NCI-H774 (cell line): ENCODE data around the gene SLC2A6.

Experiments used
- DNase-seq: peaks from one replicate; lab custom pipeline; 2025; lab: John Stamatoyannopoulos, UW

Gene SLC2A6

DNA sequence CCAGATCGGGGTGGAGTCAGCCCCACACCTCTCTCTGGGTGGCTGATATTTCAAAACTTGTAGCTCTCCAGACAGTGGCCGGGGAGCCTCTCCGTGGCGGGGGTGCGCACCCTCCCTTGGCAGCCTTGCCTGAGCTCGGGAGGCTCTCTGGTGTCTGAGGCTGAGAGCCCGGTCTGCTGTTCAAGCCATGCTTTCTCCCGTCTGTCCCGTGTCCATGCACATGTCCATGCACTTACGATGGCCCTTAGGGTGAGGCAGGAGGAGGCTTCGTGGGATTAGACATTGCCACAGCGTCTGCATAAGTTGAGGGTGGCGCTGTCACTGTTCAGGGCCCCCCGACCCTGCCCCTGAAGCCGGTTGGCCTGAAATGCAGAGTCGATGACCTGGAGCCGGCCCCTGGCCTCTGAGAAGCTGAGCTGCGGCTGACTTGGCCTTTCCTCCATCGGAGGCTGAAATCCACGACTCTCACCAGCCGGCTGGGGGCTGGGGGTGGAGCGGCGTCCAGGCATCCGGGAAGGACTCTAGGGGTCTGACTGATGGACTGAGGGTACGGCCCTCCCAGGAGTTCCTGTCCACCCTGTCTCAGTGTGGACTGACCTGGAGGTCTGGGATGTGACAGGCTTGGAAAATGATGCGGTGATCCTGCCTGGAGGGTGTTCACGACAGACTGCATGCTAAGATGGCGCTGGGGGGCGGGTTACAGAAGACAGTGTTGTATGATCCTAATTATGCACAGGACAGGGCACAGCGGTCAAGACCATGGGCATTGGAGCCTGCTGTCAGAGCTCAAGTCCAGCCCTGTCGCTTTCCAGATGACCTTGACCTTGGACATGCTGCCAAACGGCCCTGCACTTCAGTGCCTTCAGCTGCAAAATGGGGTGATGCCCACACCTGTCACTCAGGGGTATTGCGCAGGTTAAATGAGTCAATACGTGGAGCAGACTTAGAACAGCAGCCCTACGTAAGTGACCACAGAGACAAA is 18.3 kb upstream of the SLC2A6 start:
- DNase-seq: no peak

DNA sequence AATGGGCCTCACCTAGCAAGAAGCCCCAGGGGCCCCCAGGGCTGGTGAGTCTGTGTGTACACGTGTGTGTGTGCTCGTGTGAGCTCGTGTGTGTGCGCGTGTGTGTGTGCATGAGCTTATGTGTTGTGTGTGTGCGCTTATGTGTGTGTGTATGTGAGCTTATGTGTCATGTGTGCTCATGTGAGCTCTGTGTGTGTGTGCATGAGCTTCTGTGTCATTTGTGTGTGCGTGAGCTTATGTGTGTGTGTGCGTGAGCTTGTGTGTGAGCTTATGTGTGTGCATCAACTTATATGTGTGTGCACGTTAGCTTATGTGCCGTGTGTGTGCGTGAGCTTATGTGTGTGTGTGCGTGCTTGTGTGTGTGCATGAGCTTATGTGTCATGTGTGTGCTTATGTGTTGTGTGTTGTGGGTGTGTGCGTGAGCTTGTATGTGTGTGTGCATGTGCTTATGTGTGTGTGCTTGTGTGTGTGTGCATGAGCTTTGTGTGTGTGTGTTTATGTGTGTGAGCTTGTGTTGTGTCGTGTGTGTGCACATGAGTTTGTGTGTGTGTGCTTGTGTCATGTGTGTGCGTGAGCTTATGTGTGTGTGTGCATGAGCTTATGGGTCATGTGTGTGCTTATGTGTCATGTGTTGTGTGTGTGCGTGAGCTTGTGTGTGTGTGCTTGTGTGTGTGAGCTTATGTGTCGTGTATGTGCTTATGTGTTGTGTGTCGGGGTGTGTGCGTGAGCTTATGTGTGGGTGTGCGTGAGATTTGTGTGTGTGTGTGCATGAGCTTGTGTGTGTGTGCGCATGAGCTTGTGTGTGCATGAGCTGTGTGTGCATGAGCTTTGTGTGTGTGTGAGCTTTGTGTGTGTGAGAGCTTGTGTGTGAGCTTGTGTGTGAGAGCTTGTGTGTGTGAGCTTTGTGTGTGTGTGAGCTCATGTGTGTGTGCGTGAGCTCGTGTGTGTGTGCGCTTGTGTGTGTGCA is 16.7 kb upstream of the SLC2A6 start:
- DNase-seq: no peak

DNA sequence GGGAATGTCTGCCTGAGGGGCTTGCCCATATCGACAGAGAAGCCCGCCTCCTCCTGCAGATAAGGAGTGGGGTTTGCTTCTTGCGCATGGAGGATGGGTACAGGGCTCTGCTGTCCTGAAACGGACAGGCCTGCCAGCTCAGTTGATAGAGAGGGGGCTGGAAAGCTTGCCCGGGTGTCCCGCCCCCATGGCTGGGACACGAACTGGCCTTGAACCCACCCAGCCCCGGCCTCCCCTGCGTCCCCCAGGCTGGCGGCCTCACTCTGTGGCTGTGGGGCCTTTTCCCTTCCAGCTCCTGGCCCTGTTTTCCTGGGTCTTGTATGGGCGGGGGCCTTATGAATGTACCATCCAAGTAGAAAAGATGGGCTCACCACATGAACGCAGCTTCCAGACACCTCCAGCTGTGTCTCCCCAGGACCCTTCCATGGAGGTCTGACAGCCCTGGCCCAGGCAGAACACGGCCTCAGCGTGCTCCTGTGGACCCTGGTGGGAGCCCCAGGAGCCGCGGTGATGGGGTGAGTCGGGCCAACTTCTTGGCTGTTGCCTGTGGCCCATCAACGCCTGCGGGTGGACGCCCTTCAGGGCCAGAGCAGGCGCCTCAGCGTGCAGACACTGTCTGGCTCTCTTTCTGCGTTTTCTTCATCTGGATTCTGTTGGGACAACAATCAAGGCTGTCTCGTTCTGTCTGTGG is 15.9 kb upstream of the SLC2A6 start:
- no peak for DNase-seq

DNA sequence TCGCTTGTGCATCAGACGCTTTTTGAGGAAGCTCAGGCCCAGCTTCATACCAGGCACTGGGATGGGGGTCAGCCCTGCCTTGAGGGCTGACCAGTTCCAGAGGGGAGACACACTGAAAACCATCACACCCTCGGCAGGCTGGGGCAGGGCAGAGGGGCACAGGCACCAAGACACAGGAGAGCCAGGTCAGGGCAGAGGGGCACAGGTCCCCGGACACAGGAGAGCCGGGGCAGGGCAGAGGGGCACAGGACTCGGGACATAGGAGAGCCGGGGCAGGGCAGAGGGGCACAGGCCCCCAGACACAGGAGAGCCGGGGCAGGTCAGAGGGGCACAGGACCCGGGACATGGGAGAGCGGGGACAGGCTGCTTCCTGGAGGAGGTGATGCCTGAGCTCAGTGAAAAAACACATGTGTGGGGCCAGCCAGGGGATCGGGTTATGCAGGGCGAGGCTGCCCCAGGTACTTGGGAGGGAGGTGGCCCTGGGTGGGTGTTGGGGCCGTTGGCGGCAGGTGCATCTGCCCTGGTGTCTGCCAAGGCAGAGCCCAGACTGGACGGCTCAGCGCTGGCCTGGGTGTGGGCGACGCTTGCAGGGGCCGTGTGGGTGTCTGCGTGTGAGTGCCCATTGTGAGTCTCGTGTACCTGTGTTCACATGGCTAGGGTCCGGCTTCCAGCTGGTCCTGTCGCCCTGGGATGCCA is 15.1 kb upstream of the SLC2A6 start:
- DNase-seq: no peak

DNA sequence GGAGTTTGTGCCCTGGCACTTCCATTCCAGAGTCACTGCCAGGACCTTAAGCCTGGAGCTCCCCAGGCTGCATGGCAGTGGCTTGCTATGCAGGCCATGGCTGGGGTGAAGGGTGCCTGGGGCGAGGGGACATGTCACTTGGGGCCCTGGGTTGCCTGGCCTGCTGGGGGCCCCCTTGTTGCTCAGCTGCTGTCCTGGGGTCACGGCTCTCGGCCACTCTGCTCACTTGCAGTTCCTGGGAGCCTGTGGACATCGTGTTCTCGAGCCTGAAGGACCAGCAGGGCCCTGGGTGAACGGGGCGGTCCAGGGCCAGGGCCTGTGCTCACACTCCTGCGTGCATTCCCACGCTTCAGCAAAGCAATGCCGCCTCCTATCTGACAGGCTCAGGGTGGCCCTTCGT is 14.5 kb upstream of the SLC2A6 start:
- DNase-seq: no peak

DNA sequence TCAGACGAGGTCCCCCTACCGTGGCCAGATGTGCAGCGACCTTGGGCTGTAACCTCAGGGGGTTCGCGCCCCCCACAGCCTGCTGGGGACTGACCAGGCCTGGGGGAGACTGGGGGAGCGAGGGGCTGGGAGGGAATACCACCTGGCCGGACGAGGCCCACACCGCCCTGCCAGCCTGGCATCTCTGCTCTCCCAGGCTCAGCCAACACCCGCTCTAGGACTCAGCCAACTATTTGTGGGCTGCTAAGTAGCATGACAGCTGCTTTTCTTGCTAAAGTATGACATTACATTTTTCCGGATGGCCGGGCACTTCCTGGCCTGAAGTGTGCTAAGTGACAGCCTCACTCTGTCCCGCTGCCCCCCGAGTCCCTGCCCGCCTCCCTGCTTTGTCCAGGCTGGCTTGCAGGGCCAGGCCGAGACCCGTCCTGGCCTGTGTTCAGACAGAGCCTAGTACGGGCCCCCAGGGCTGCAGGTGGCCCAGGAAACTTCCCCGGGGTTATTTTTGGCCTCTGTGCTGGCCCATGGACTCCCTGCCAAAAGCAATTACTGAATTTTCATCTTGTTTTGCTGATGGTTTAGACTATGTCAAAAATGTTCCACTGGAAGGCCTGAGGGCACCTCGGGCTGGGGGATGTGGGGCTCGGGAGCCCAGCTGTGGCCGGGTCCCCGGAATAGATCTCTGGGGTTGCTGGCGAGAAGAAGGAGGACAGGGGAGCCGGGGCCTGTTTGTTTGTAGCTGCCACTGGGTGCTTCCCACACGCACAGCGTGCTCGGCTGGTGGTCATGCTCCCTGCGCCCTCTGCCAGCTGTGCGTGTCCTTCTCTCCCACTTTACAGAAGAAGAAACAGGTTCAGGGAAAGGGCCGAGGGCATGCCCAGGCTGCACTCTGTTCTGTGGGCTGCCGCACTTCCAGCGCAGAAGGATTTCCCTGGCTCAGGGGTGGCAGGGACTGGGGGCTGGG is 13.4 kb upstream of the SLC2A6 start:
- no peak for DNase-seq

DNA sequence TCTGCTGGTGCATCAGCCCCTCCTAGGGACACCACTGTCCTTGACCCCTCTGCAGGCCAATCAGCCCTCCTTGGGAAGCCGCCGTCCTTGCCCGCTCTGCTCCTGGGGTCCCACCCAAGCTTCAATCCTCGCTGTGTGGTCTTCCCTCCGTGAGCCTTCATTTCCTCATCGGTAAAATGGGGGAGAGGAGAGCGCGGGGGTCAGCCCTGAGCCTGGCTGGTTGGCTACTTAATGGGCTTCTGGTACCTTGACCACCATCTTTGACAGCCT is 12.7 kb upstream of the SLC2A6 start:
- DNase-seq: no peak

DNA sequence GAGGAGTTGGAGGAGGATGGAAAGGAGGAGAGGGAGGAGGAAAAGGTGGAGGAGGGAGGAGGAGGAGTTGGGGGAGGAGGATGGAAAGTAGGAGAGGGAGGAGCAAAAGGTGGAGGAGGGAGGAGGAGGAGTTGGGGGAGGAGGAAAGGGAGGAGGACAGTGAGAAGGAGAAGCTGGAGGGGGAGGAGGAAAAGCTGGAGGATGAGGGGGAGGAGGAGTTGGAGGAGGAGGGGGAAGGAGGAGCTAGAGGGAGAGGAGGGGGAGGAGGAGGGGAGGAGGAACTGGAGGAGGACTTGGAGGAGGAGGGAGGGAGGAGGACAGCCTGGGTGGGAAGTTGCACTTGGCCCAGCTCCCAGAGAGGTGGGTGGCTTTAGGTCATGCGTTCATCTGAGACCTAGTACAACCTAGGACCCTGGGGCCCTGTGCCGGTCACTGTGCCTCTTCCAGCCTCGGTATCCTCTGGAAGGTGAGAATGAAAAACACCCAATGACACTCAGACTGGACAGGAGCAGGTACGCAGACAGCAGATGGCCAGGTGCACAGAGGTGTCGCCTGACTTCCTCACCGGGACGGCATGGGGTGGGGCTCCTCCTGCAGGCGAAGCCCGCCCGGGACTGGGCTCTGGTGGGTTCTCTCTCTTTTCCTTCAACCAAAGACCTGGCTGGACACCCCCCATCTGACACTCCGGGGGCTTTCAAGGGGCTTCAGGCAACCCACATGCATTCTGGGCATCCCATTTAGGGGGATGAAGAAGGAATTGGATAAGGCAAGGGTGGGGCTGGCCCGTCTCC is 12.2 kb upstream of the SLC2A6 start:
- DNase-seq: peak; percentile 3

DNA sequence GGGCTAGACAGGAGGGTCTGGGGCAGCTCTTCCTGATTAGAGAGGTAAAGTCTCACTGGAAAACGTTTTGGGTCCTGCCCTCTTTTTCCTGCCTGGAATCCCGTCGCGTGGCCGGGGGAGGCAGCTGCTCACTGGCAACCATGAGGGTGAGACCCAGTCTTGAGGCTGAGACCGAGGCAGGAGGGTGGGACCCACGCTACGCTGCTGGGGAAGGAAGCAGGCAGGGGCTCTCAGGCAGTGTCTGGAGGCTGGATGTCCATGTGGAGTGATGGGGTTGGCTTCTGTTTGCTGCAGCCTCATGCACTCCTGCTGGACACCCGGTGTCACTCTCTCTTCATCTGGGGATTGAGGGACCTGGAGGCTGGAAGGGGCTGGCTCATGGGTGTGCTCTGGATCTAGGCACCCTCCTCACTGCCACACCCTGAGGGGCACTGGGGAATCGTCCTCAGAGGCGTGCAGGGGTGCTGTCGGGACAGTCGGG is 11.3 kb upstream of the SLC2A6 start:
- DNase-seq: no peak

DNA sequence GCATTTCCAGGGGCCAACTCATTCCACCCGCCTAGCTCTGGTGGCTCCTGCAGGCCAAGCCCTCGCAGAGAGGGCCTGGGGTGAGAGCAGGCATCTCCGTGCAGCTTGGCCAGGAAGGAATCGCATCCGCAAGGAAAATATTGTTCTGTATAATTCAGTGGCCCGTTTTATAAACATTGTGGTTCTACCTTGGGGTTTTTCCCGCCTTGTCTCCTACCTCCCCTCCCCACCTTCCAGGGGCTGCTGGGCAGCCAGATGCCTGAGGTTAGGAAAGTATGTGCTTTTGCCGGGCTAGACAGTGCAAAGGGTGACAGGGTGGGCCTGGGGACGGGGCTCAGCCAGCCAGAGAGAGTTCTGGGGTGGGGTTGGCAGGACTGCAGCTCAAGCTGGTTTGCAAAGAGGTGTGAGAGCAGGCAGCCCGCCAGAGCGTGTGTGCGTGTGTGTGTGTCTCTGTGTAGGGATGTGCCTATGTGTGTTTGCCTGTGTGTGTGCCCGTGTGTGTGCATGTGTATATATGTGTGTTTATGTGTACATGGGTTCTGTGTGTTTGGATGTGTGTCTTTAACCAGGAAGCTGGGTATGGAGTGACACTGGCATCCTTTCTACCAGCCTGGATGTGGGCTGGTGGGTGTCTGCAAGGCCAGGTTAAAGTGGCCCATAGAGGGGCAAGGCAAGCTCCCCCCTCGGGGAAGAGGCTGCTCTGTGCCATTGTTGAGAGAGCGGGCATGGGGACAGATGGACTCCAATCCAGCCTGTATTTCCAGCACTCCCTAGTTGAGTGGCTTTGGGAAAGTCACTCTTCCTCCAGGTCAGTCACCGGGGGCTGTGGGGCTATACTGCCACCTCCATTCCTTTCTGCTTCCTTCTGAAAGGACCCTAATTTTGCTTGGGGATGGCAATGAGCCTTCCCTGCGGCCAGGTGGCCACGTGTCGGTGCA is 10.6 kb upstream of the SLC2A6 start:
- DNase-seq: no peak

DNA sequence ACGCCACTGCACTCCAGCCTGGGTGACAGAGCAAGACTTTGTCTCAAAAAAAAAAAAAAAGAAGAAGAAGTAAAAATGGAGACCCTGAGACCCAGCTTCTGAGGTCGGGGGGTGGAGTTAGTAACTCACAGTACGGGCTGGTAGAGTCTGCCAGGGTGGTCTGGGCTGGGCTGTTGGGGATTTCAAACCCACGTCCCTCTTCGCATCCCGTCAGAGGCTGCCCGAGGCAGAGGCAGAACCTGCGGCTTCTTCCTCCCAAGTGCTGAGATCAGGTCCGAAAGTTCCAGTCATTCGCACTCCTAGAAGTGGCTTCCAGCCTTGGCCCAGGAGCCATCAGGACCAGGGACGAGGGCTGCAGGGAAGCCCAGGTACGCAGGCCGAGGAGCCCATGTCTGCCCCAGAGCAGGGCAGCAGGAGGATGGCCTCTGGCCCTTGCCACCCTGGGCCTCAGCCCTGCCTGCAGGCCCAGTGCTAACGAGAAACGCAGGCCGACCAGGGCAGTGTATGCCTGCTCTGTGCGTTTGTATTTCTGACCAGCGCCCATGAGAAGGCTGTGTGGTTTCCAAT is 9.9 kb upstream of the SLC2A6 start:
- DNase-seq: no peak

DNA sequence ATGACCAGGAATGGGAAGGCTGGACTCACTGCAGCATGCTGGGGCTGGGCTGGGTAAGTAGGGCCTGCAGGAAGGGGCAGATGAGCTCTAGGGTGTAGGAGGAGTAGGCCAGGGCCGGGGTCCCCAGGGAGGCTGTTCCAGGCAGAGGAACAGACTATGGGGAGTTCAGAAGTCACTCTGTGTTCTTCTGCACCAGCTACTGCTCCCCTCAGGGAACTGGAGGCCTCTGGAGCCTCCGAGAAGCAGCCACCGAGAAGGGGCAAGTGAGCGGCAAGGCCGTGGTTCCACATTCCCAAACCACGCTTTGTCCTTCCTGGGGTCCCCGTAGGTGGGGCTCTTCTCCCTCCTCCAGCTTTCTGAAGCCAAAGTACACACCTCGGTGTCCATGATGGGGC is 8.4 kb upstream of the SLC2A6 start:
- no peak for DNase-seq

DNA sequence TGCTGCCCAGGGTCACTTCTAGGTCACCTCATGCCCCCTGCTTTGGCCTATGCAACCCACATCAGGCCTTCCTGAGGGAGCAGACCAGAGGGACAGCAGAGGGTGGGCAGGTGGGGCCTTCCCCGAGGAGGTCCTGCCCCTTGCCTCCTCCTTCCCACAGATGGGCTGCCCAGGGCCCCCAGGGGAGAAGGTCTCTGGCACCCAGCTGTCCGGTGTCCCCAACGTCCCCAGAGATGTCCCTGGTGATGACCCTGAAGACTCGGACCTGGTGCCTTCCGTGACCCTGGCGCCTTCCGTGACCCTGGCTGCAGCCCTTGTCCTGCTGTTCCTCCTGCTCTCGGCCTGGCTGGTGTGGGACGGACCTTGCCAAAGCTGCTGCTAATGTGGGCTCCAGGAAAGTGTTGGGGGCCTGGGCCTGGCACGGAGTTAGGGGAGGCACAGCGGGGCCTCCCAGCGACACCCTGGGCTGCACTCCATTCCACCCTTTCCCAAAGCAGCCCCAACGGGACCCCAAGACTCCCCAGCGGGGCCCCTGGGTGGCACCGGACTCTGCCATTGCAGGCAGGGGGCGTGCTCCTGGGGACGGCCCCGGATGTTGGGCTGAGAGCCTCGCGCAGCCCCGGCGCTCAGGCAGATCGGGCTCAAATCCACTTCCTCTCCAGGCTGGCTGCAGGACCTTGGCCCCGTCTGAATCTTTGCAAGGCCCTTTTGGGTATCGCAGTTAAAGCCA is 6.8 kb upstream of the SLC2A6 start:
- DNase-seq: no peak

DNA sequence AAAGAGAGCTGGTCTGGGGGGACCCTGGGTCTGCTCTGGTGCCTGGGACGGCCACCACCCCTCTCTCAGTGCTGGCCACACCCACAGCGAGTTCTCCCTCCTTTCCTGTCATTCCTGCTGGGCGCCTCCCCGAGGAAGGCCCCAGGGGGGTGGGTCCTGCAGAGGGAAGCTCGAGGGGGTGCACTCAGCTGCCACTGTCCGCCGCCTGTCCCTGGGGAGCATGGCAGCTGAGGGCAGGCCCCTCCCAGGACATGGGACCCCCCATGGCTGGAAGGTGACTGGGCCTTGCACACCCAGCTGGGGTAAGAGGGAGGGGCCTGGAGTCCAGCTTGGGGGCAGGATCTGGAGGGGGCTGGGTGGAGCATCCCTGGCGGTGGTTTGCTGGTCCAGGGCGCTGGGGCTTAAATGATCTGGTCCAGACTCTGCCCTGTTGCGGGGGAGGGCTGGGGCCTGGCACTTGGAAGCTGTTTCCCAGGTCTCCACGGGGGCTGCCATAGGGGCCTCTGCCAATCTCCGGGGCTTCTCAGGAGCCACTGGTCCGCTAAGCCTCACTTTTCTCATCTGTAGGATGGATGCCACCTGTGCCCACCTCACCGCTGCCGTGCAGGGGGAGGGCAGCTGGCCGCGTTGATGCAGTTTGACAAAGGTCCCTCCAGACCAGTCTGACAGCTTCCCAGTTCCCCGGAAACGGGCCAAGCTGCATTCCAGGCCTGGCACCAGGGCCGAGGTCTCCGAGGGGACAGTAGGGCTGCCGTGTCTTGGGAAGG is 6.0 kb upstream of the SLC2A6 start:
- DNase-seq: no peak

DNA sequence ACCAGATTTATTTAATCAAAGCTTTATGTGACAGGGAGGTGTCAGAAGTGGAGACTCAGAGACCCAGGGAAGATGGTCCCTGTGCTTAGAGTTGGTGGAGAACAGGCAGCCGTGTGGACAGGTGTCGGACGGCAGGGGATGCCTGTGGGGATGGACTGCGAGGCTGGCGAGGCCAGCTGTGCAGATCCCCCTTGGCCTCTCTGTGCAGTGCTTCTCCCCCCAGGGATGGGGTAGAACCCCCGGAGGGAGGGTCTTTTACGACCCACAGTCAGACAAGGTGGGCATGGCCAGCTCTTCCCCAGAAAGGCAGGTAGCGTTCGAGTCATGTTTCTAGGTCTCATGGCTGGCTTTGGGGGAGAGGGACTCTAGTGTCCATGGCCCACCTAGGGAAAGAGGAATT is 4.7 kb upstream of the SLC2A6 start:
- no peak for DNase-seq

DNA sequence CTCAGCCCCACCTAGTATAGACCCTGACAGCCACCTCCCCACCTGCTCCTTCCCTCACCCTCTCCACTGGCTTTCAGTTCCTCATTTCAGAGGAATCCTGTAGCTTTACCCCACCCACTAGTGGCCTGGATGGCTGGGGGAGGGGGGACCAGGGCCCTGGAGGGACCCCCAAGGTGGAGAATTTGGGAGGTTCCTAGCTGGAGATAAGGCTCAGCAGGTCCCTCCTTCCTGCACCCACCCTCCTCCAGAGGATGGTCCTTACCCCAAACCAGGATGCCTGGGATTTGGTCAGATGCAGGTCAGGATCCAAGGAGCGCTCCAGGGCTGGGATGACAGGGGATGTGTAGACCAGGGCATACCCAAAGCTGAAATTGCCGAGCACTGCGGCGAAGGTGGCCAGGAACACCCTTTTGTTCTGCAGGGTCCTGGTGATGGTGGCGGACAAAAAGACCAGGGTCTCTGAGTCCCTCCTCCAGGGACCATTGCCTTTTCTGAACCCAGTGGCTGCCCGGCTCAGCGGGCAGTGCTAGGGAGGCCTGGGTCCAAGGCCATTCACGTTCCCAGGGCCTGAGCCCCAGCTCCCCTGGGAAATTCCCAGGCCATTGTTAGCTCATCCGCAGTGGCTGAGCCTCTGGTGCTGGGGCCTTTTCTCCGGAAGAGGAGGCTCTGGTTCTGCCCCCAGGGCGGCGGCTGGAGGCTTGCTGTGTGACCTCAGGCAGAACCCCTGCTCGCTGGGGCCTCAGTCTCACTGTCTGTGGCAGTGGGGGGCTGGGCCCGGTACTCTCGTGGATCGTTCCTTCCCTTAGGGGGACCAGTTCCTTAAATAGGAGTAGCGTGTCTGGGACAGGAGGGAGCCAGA is 678 bp downstream of the SLC2A6 start:
- DNase-seq: no peak
